AG09319 (cell line): ENCODE data around the gene CEP128.

Experiments used
- DNase-seq: peaks from one replicate; pipeline ENCODE4 v3.0.0-alpha.2; 2010; ENCODE audit warnings: low read depth; ENCODE audit errors: extremely low read depth
- TF ChIP-seq, protein P1 (sequence below): IDR thresholded peaks from 2 replicates; pipeline ENCODE4 v1.5.1; 2011; ENCODE audit warnings: low read depth, mild to moderate bottlenecking, inconsistent platforms, low read length, moderate library complexity

CEP128 gene

DNA sequence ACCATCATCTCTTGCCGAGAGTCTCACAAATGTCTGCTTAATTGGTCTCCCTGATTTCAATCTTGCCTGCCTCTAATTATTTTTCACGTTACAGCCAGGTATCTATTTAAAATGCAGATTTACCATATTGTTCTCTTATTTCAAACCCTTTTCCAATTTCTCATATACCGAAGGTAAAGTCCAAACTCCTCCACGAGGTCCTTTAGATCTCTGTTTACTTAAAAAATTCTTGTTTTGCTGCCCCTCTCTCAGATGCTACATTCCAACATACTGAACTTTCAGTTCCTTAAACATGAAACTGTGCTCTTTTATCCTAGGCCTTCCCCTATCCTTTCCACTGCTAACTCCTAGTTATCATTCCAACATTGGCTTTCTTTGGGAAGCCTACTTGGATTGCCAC is 363.9 kb downstream of the CEP128 start:
- TF ChIP-seq, protein P1, sequence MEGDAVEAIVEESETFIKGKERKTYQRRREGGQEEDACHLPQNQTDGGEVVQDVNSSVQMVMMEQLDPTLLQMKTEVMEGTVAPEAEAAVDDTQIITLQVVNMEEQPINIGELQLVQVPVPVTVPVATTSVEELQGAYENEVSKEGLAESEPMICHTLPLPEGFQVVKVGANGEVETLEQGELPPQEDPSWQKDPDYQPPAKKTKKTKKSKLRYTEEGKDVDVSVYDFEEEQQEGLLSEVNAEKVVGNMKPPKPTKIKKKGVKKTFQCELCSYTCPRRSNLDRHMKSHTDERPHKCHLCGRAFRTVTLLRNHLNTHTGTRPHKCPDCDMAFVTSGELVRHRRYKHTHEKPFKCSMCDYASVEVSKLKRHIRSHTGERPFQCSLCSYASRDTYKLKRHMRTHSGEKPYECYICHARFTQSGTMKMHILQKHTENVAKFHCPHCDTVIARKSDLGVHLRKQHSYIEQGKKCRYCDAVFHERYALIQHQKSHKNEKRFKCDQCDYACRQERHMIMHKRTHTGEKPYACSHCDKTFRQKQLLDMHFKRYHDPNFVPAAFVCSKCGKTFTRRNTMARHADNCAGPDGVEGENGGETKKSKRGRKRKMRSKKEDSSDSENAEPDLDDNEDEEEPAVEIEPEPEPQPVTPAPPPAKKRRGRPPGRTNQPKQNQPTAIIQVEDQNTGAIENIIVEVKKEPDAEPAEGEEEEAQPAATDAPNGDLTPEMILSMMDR, result no peak
- no peak for DNase-seq

- DNase-seq, result no peak
- TF ChIP-seq, protein P1, result no peak
These were observed 365.1 kb downstream of the CEP128 start for GRCh38 chr14:80576401-80576800.

- no peak for DNase-seq
- TF ChIP-seq, protein P1, result no peak
These were observed 365.8 kb downstream of the CEP128 start for GRCh38 chr14:80575763-80576162.

DNA sequence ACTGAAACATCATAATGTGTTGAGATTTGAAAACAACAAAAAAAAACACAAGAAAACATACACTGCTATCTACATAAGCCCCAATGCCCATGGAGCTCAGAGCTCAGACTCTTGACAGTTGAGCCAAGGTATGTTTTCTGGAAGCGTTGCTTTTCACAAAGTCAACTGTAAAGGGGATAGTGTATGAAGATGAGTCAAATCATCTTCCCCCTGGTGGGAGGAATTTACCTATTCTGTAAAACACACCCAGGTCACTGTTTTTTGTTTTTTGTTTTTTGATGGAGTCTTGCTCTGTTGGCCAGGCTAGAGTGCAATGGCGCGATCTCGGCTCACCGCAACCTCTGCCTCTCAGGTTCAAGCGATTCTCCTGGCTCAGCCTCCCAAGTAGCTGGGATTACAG is 368.9 kb downstream of the CEP128 start:
- TF ChIP-seq, protein P1, result no peak
- DNase-seq, result no peak

DNA sequence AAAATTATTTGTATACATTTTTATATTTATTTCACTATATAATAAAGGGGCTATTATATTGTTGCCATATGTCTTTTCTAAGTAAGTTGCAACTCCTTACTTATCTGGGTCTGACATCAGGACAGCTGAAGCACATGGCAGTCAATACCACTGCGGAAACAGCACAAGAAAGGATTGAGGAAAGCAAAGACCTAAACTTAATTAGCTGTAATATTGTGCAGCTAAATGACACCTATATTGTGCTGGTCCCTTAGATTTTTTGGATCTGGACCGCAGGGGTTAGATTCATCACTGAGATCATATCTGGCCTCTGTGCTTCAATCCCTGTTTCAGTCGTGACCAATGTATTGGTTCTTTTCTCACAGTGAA is 370.6 kb downstream of the CEP128 start:
- no peak for DNase-seq
- TF ChIP-seq, protein P1, result no peak

DNA sequence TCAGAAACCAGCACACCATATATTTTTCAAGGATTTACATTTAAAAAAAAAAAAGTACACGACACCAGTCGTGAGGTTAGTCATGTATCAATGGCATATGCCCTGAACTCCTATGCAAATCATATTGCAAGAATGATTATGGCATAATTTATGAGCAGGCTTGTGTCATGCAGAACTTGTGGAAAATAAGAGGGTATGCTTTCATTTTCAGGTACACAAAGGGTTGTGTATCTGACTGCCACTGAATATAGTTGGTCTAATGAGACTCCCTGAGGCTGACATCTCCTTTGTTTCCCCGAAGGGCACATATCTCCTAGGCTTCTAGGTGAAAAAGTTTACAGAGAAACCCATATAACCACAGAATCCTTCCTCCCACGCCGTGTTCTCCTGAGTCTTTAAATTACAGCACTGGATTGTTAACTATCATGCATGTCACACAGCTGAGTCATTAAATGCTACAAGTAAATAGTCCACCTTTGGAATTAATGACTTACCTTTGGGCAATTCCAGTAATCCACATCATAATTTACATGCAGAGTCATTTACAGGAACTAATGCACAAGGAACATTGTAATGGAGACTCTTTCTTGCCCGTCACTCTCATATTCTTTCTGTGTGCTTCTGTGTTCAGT is 373.5 kb downstream of the CEP128 start:
- no peak for DNase-seq
- TF ChIP-seq, protein P1, result no peak

DNA sequence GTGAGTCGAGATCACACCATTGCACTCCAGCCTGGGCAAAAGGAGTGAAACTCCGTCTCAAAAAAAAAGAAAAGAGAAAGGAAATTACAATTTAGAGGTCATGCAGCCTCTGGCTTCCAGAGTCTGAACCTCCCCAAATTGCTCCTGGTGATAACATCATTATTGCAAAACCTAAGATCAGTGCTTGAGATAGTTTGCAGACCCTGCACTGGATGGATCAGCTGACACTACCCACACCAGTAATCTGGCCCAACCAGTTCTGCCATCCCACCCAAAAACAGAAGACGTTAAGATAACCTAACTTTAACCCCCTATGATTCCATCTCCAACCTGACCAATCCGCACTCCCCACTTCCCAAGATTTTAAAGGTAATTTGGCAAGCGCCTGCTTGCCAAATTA is 376.5 kb downstream of the CEP128 start:
- TF ChIP-seq, protein P1, result no peak
- no peak for DNase-seq
